ENCODE data around the gene PLCB2.
A peak's percentile ranks its signal among the peaks of the same experiment; 100 is the strongest.

Gene PLCB2

GRCh38 chr15:40247406-40247971 is 60.2 kb downstream of the PLCB2 start:
- DNase-seq: no peak

GRCh38 chr15:40246496-40247280 is 61.0 kb downstream of the PLCB2 start:
- DNase-seq: no peak

- DNase-seq: no peak
These were observed 61.9 kb downstream of the PLCB2 start for GRCh38 chr15:40245666-40246450.

GRCh38 chr15:40244961-40245523 is 62.7 kb downstream of the PLCB2 start:
- no peak for DNase-seq

- no peak for DNase-seq
These were observed 64.5 kb downstream of the PLCB2 start for GRCh38 chr15:40243126-40243810.

- DNase-seq: no peak
These were observed 65.1 kb downstream of the PLCB2 start for GRCh38 chr15:40242601-40243000.

- DNase-seq: no peak
These were observed 65.5 kb downstream of the PLCB2 start for GRCh38 chr15:40242213-40242599.

- no peak for DNase-seq
These were observed 66.2 kb downstream of the PLCB2 start for GRCh38 chr15:40241269-40242212.

- no peak for DNase-seq
These were observed 67.0 kb downstream of the PLCB2 start for GRCh38 chr15:40240619-40241221.

- DNase-seq: no peak
These were observed 67.8 kb downstream of the PLCB2 start for GRCh38 chr15:40239693-40240618.

GRCh38 chr15:40239404-40239692 is 68.4 kb downstream of the PLCB2 start:
- no peak for DNase-seq

GRCh38 chr15:40238532-40239403 is 69.0 kb downstream of the PLCB2 start, which contains the start of gene PAK6:
PAK6 (plus strand) TSS chr15:40239063; CDS start chr15:40264786, 25,723 bp downstream.
- DNase-seq: peak; percentile 33

Data from NCI-H1092 treated with DMSO at 0.1 percent for 48 hours (cell line).